PC-9 (cell line): Measurements from ENCODE around the gene FCN2.

Experiments
- EZH2 ChIP-seq: fragments of 200-600 bp; sonication (generic); IDR thresholded peaks from 2 replicates; pipeline ENCODE4 v1.8.0; 2017; ENCODE audit warnings: antibody characterized with exemption, low read depth
- TF ChIP-seq, protein P1 (sequence below): fragments of 200-600 bp; sonication (generic); conservative IDR thresholded peaks from 2 replicates; pipeline ENCODE4 v1.6.1; 2017; ENCODE audit warnings: mixed run types, antibody characterized with exemption, mild to moderate bottlenecking, moderate library complexity

DNA sequence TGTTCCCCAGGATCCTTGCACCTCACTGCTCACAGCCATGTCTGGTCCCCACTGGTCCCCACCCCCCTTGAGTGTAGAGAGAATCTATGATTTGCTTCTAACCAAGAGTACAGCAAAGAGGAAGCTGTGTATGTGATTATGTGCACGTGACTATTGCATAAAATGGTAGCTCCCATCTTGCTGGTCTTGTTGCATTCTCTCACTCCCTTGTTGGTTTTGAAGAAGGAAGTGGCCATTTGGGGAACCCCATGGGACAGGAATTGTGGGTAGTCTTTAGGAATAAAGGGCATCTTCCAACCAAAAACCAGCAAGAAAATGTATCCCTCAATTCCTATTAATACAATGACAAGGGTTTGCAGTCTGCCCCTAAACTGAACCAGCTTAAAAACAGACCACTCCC is 5.2 kb upstream of the FCN2 start:
- TF ChIP-seq, protein P1, sequence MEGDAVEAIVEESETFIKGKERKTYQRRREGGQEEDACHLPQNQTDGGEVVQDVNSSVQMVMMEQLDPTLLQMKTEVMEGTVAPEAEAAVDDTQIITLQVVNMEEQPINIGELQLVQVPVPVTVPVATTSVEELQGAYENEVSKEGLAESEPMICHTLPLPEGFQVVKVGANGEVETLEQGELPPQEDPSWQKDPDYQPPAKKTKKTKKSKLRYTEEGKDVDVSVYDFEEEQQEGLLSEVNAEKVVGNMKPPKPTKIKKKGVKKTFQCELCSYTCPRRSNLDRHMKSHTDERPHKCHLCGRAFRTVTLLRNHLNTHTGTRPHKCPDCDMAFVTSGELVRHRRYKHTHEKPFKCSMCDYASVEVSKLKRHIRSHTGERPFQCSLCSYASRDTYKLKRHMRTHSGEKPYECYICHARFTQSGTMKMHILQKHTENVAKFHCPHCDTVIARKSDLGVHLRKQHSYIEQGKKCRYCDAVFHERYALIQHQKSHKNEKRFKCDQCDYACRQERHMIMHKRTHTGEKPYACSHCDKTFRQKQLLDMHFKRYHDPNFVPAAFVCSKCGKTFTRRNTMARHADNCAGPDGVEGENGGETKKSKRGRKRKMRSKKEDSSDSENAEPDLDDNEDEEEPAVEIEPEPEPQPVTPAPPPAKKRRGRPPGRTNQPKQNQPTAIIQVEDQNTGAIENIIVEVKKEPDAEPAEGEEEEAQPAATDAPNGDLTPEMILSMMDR = no peak
- TF ChIP-seq EZH2 = no peak
